ENCODE data around the gene PLEKHA5.

Gene PLEKHA5

DNA sequence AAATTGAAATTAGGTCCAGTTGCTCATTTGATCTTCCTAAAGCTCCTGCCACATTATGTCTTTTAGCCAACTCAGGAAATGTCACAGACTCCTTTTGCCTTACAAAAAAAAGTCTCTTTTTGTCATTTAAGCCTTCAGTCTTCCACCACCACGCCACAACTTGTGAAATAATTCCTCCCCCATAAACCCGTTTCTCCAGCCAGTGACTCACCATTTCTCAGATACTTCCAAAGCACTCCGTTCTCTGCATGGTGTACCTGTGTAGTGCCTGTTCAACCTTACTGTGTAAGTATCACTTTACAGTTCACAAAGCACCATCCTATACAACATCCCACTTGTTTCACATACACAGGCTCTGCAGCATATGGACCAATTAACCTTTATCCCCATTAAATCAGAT lies 170.2 kb downstream of the PLEKHA5 start:
- Histone ChIP-seq H3K79me2 (ENCODE audit: low read length) (no peaks in the 10 kb centered on the region), H3K36me3 (replicated peaks; ENCODE audit: low read depth, low read length) (no peaks in the 10 kb centered on the region), H3K9me3 (ENCODE audit: insufficient read depth, low read length) (no peaks in the 10 kb centered on the region), H2AFZ (ENCODE audit: low read depth, low read length) (no peak overlapping the region), H3K27me3 (ENCODE audit: low read depth, low read length) (no peaks in the 10 kb centered on the region), H3K27ac (ENCODE audit: low read length) (no peak overlapping the region), H3K4me2 (ENCODE audit: low read length) (no peak overlapping the region), H3K4me1 (ENCODE audit: low read length) (no peaks in the 10 kb centered on the region), H3K4me3 (ENCODE audit: low read length) (no peak overlapping the region), H3K9ac (ENCODE audit: low read length) (no peak overlapping the region), H4K20me1 (ENCODE audit: insufficient read depth, low read length) (no peaks in the 10 kb centered on the region)
- TF ChIP-seq EZH2phosphoT487 (IDR thresholded peaks at IDR 0.05; ENCODE audit: low read depth): no peak
- TF ChIP-seq, protein P1, sequence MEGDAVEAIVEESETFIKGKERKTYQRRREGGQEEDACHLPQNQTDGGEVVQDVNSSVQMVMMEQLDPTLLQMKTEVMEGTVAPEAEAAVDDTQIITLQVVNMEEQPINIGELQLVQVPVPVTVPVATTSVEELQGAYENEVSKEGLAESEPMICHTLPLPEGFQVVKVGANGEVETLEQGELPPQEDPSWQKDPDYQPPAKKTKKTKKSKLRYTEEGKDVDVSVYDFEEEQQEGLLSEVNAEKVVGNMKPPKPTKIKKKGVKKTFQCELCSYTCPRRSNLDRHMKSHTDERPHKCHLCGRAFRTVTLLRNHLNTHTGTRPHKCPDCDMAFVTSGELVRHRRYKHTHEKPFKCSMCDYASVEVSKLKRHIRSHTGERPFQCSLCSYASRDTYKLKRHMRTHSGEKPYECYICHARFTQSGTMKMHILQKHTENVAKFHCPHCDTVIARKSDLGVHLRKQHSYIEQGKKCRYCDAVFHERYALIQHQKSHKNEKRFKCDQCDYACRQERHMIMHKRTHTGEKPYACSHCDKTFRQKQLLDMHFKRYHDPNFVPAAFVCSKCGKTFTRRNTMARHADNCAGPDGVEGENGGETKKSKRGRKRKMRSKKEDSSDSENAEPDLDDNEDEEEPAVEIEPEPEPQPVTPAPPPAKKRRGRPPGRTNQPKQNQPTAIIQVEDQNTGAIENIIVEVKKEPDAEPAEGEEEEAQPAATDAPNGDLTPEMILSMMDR (IDR thresholded peaks at IDR 0.05; ENCODE audit: low read depth, low read length): no peak

DNA sequence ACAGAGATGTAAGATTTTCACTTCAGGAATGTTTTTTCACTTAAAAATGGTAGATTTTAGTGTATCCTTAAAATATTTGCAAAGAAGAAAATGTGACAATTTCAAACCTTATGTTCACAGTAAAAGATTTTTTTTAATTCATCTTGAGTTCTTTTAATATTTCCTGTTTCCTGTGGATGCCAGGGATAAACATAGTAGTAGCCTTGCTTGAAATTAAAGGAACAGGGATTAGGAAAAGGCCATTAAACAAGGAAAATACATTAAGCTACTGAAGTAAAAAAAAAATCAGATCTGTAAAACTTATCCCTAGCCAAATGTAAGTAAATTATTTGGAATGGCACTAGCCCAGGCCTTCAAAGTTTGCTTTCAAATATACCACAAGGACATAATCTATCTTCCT lies 171.7 kb downstream of the PLEKHA5 start:
- H4K20me1 ChIP-seq (ENCODE audit: insufficient read depth, low read length): no peaks in the 10 kb centered on the region
- no peaks in the 10 kb centered on the region for H3K79me2 ChIP-seq (ENCODE audit: low read length)
- no peaks in the 10 kb centered on the region for H3K36me3 ChIP-seq (replicated peaks; ENCODE audit: low read depth, low read length)
- H2AFZ ChIP-seq (ENCODE audit: low read depth, low read length): no peak overlapping the region
- no peak overlapping the region for H3K9ac ChIP-seq (ENCODE audit: low read length)
- no peak overlapping the region for H3K4me2 ChIP-seq (ENCODE audit: low read length)
- H3K4me1 ChIP-seq (ENCODE audit: low read length): no peaks in the 10 kb centered on the region
- H3K9me3 ChIP-seq (ENCODE audit: insufficient read depth, low read length): no peaks in the 10 kb centered on the region
- no peaks in the 10 kb centered on the region for H3K27me3 ChIP-seq (ENCODE audit: low read depth, low read length)
- no peak overlapping the region for H3K4me3 ChIP-seq (ENCODE audit: low read length)
- no peak overlapping the region for H3K27ac ChIP-seq (ENCODE audit: low read length)
- TF ChIP-seq, protein P1 (IDR thresholded peaks at IDR 0.05; ENCODE audit: low read depth, low read length): no peak
- no peak for TF ChIP-seq EZH2phosphoT487 (IDR thresholded peaks at IDR 0.05; ENCODE audit: low read depth)

DNA sequence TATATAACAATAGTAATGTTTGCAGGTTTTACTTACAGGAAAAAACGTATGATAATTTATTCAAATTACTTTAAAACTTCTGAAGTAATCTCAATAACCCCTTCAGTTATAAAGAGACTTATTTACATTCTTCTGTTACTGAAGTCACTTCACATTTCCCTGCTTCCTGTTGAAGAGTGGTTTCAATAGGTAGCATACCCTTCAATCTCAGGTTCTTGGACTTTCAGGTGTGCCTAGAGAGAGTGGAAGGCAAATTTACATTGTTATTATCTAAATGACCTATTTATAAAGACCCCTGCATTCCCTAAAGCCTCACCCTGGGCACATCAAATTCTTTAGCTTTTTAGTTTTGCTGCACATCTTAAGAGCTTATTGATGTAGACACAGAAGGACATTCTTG lies 172.2 kb downstream of the PLEKHA5 start:
- Histone ChIP-seq H3K79me2 (ENCODE audit: low read length) (no peaks in the 10 kb centered on the region), H3K9me3 (ENCODE audit: insufficient read depth, low read length) (no peaks in the 10 kb centered on the region), H3K36me3 (replicated peaks; ENCODE audit: low read depth, low read length) (no peaks in the 10 kb centered on the region), H3K4me3 (ENCODE audit: low read length) (no peak overlapping the region), H3K9ac (ENCODE audit: low read length) (no peak overlapping the region), H3K27me3 (ENCODE audit: low read depth, low read length) (no peaks in the 10 kb centered on the region), H3K27ac (ENCODE audit: low read length) (no peak overlapping the region), H3K4me2 (ENCODE audit: low read length) (no peak overlapping the region), H2AFZ (ENCODE audit: low read depth, low read length) (no peak overlapping the region), H4K20me1 (ENCODE audit: insufficient read depth, low read length) (no peaks in the 10 kb centered on the region), H3K4me1 (ENCODE audit: low read length) (no peaks in the 10 kb centered on the region)
- TF ChIP-seq, protein P1 (IDR thresholded peaks at IDR 0.05; ENCODE audit: low read depth, low read length): no peak
- no peak for TF ChIP-seq EZH2phosphoT487 (IDR thresholded peaks at IDR 0.05; ENCODE audit: low read depth)

DNA sequence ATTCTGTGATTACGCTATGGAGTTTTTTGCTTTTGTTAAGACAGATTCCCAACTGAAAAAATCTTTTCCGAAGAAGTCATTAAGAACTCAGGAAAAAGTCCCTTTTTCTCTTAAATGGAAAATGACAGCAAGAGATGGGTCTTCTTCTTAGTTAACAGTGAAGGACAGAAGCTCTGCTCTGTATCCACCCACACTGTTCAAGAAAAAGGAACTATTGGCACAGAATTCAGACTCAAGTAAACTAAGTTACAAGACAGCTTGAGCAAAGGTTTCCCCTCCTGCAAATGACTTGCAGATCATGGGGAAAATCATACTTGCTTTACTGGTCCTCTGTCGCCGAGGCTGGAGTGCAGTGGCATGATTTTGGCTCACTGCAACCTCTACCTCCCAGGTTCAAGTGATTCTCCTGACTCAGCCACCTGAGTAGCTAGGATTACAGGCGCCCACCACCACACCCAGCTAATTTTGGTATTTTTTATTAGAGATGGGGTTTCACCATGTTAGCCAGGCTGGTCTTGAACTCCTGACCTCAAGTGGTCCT lies 172.6 kb downstream of the PLEKHA5 start:
- H4K20me1 ChIP-seq (ENCODE audit: insufficient read depth, low read length): no peaks in the 10 kb centered on the region
- no peaks in the 10 kb centered on the region for H3K4me1 ChIP-seq (ENCODE audit: low read length)
- no peak overlapping the region for H3K9ac ChIP-seq (ENCODE audit: low read length)
- no peak overlapping the region for H3K4me2 ChIP-seq (ENCODE audit: low read length)
- TF ChIP-seq EZH2phosphoT487 (IDR thresholded peaks at IDR 0.05; ENCODE audit: low read depth): no peak
- TF ChIP-seq, protein P1 (IDR thresholded peaks at IDR 0.05; ENCODE audit: low read depth, low read length): no peak
- H3K36me3 ChIP-seq (replicated peaks; ENCODE audit: low read depth, low read length): no peaks in the 10 kb centered on the region
- no peak overlapping the region for H3K4me3 ChIP-seq (ENCODE audit: low read length)
- H3K27me3 ChIP-seq (ENCODE audit: low read depth, low read length): no peaks in the 10 kb centered on the region
- H3K79me2 ChIP-seq (ENCODE audit: low read length): no peaks in the 10 kb centered on the region
- no peaks in the 10 kb centered on the region for H3K9me3 ChIP-seq (ENCODE audit: insufficient read depth, low read length)
- H3K27ac ChIP-seq (ENCODE audit: low read length): no peak overlapping the region
- no peak overlapping the region for H2AFZ ChIP-seq (ENCODE audit: low read depth, low read length)

All from OCI-LY3 (cell line).